ENCODE measurements around the gene PTPDC1.
"Not testable (repeated sequence)": the region's sequence is repeated elsewhere in the genome, so short reads cannot be mapped to it uniquely, and the experiment has no call there.

PTPDC1 gene

GRCh38 chr9:94085062-94085639 lies 887 bp downstream of the PTPDC1 start:
- no peak overlapping the region for H3K27ac ChIP-seq (ENCODE audit: insufficient read depth, low read depth, low read length, poor library complexity, severe bottlenecking)
- H3K27me3 ChIP-seq (ENCODE audit: control insufficient read depth, insufficient read depth, low read length, poor library complexity, severe bottlenecking): no peaks in the 10 kb centered on the region
- peaks cover 14% of the 10 kb centered on the region for H3K4me1 ChIP-seq (ENCODE audit: control insufficient read depth, insufficient read depth, low read length)
- 36 to 43% methylated on average over 6 of the region's 6 CpGs for WGBS, 2 experiments
- H3K36me3 ChIP-seq (ENCODE audit: control insufficient read depth, insufficient read depth, low read length): no peaks in the 10 kb centered on the region
- H3K9me3 ChIP-seq (ENCODE audit: control insufficient read depth, low read length): no peaks in the 10 kb centered on the region
- H3K4me3 ChIP-seq (ENCODE audit: insufficient read depth, low read depth, low read length): no peak overlapping the region

- peaks cover 14% of the 10 kb centered on the region for H3K4me1 ChIP-seq (ENCODE audit: control insufficient read depth, insufficient read depth, low read length)
- H3K27ac ChIP-seq (ENCODE audit: insufficient read depth, low read depth, low read length, poor library complexity, severe bottlenecking): no peak overlapping the region
- no peak overlapping the region for H3K4me3 ChIP-seq (ENCODE audit: insufficient read depth, low read depth, low read length)
- no peaks in the 10 kb centered on the region for H3K27me3 ChIP-seq (ENCODE audit: control insufficient read depth, insufficient read depth, low read length, poor library complexity, severe bottlenecking)
- H3K9me3 ChIP-seq (ENCODE audit: control insufficient read depth, low read length): no peaks in the 10 kb centered on the region
- WGBS, 2 experiments: 69 to 87% methylated on average over 2 to 3 of the region's 3 CpGs
- no peaks in the 10 kb centered on the region for H3K36me3 ChIP-seq (ENCODE audit: control insufficient read depth, insufficient read depth, low read length)
Observed at GRCh38 chr9:94086486-94087345, 2.5 kb downstream of the PTPDC1 start.

DNA sequence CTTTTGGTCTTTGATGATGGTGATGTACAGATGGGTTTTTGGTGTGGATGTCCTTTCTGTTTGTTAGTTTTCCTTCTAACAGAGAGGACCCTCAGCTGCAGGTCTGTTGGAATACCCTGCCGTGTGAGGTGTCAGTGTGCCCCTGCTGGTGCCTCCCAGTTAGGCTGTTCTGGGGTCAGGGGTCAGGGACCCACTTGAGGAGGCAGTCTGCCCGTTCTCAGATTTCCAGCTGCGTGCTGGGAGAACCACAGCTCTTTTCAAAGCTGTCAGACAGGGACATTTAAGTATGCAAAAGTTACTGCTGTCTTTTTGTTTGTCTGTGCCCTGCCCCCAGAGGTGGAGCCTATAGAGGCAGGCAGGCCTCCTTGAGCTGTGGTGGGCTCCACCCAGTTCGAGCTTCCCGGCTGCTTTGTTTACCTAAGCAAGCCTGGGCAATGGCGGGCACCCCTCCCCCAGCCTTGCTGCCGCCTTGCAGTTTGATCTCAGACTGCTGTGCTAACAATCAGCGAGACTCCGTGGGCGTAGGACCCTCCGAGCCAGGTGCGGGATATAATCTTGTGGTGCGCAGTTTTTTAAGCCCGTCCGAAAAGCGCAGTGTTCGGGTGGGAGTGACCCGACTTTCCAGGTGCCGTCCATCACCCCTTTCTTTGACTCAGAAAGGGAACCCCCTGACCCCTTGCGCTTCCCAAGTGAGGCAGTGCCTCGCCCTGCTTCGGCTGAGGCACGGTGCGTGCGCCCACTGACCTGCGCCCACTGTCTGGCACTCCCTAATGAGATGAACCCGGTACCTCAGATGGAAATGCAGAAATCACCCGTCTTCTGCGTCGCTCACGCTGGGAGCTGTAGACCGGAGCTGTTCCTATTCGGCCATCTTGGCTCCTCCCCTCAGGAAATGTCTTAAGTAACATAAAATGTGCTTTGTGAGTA lies 10.2 kb downstream of the PTPDC1 start:
- H3K4me1 ChIP-seq (ENCODE audit: control insufficient read depth, insufficient read depth, low read length); H3K27me3 ChIP-seq (ENCODE audit: control insufficient read depth, insufficient read depth, low read length, poor library complexity, severe bottlenecking); H3K9me3 ChIP-seq (ENCODE audit: control insufficient read depth, low read length); H3K4me3 ChIP-seq (ENCODE audit: insufficient read depth, low read depth, low read length); H3K27ac ChIP-seq (ENCODE audit: insufficient read depth, low read depth, low read length, poor library complexity, severe bottlenecking); H3K36me3 ChIP-seq (ENCODE audit: control insufficient read depth, insufficient read depth, low read length): not testable (repeated sequence)
- WGBS, 2 experiments: 62 to 63% methylated on average over 29 to 32 of the region's 33 CpGs

- Histone ChIP-seq H3K4me3 (ENCODE audit: insufficient read depth, low read depth, low read length) (no peak overlapping the region), H3K4me1 (ENCODE audit: control insufficient read depth, insufficient read depth, low read length) (no peaks in the 10 kb centered on the region), H3K36me3 (ENCODE audit: control insufficient read depth, insufficient read depth, low read length) (no peaks in the 10 kb centered on the region), H3K27ac (ENCODE audit: insufficient read depth, low read depth, low read length, poor library complexity, severe bottlenecking) (no peak overlapping the region), H3K27me3 (ENCODE audit: control insufficient read depth, insufficient read depth, low read length, poor library complexity, severe bottlenecking) (no peaks in the 10 kb centered on the region), H3K9me3 (ENCODE audit: control insufficient read depth, low read length) (no peaks in the 10 kb centered on the region)
- 95 to 97% methylated on average over 9 of the region's 9 CpGs for WGBS, 2 experiments
Observed at GRCh38 chr9:94096819-94097577, 12.7 kb downstream of the PTPDC1 start.

- H3K36me3 ChIP-seq (ENCODE audit: control insufficient read depth, insufficient read depth, low read length): no peaks in the 10 kb centered on the region
- no peaks in the 10 kb centered on the region for H3K9me3 ChIP-seq (ENCODE audit: control insufficient read depth, low read length)
- no peak overlapping the region for H3K27ac ChIP-seq (ENCODE audit: insufficient read depth, low read depth, low read length, poor library complexity, severe bottlenecking)
- H3K27me3 ChIP-seq (ENCODE audit: control insufficient read depth, insufficient read depth, low read length, poor library complexity, severe bottlenecking): no peaks in the 10 kb centered on the region
- no peak overlapping the region for H3K4me3 ChIP-seq (ENCODE audit: insufficient read depth, low read depth, low read length)
- WGBS, 2 experiments: 94 to 96% methylated on average over 6 of the region's 6 CpGs
- no peaks in the 10 kb centered on the region for H3K4me1 ChIP-seq (ENCODE audit: control insufficient read depth, insufficient read depth, low read length)
Observed at GRCh38 chr9:94097788-94098414, 13.6 kb downstream of the PTPDC1 start.

DNA sequence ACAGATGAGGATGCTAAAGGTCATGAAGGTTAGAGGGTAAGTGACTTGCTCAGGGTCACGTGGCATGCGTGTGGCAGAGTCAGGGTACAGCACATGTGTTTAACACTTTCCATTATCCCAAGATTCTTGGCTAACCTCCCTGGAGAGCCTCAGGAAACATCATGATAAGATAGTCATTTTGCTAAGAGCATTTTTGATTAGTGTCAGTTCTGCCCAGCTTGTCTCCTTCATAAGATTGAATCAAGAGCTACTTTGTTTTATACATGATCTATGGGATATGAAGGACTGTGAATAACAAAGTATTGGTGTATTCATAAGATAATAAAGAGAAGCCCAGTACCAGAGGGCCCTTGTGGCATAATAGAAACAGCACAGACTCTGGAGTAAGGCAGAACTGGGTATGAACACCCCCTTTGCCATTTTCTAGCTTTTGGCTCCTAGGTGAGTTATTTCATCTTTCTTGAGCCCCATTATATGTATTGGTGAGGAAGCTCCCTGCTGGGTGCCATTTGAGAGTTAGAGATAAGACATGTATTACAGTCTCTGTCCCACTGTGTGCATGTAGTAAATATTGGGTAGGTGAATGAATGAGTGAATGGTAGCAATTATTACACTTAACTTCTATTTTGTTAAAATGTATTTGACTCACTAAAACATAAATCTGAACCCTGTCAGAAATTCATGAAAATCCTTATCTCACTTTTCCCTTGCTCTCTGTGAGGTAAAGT lies 16.1 kb downstream of the PTPDC1 start:
- no peaks in the 10 kb centered on the region for H3K27me3 ChIP-seq (ENCODE audit: control insufficient read depth, insufficient read depth, low read length, poor library complexity, severe bottlenecking)
- no peak overlapping the region for H3K27ac ChIP-seq (ENCODE audit: insufficient read depth, low read depth, low read length, poor library complexity, severe bottlenecking)
- no peaks in the 10 kb centered on the region for H3K9me3 ChIP-seq (ENCODE audit: control insufficient read depth, low read length)
- no peak overlapping the region for H3K4me3 ChIP-seq (ENCODE audit: insufficient read depth, low read depth, low read length)
- no peaks in the 10 kb centered on the region for H3K36me3 ChIP-seq (ENCODE audit: control insufficient read depth, insufficient read depth, low read length)
- no peaks in the 10 kb centered on the region for H3K4me1 ChIP-seq (ENCODE audit: control insufficient read depth, insufficient read depth, low read length)
- 92 to 94% methylated on average over 2 of the region's 2 CpGs for WGBS, 2 experiments

- Histone ChIP-seq H3K9me3 (ENCODE audit: control insufficient read depth, low read length) (no peaks in the 10 kb centered on the region), H3K36me3 (ENCODE audit: control insufficient read depth, insufficient read depth, low read length) (no peaks in the 10 kb centered on the region), H3K4me1 (ENCODE audit: control insufficient read depth, insufficient read depth, low read length) (no peaks in the 10 kb centered on the region), H3K4me3 (ENCODE audit: insufficient read depth, low read depth, low read length) (no peak overlapping the region), H3K27me3 (ENCODE audit: control insufficient read depth, insufficient read depth, low read length, poor library complexity, severe bottlenecking) (no peaks in the 10 kb centered on the region), H3K27ac (ENCODE audit: insufficient read depth, low read depth, low read length, poor library complexity, severe bottlenecking) (no peak overlapping the region)
- 92 to 96% methylated on average over 7 of the region's 7 CpGs for WGBS, 2 experiments
Observed at GRCh38 chr9:94101162-94101853, 17.0 kb downstream of the PTPDC1 start.

DNA sequence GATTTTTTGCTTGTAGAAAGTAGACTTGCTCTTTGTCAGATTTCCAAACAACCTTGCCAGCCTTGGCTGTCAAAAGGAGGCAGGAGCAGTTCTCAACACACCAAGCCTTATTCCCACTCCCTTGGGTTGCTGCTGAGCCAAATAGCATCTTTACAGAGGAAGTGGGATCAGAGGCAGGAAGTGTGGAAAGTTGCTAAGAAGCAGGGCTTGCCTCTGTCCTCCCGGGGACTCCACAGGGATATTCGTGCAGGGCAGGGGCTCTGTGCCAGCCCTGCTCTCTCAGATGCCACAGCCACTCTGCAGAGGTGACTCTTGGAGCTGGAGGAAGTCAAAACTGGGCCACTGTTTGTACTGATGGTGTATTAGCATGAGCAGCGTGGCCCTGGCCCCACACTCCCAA lies 24.3 kb downstream of the PTPDC1 start:
- Histone ChIP-seq H3K9me3 (ENCODE audit: control insufficient read depth, low read length) (no peaks in the 10 kb centered on the region), H3K4me1 (ENCODE audit: control insufficient read depth, insufficient read depth, low read length) (no peaks in the 10 kb centered on the region), H3K27ac (ENCODE audit: insufficient read depth, low read depth, low read length, poor library complexity, severe bottlenecking) (no peak overlapping the region), H3K27me3 (ENCODE audit: control insufficient read depth, insufficient read depth, low read length, poor library complexity, severe bottlenecking) (no peaks in the 10 kb centered on the region), H3K36me3 (ENCODE audit: control insufficient read depth, insufficient read depth, low read length) (no peaks in the 10 kb centered on the region), H3K4me3 (ENCODE audit: insufficient read depth, low read depth, low read length) (no peak overlapping the region)
- WGBS, 2 experiments: 80 to 81% methylated on average over 3 of the region's 3 CpGs
